Colonic mucosa (tissue), 4 donors: Measurements from ENCODE around the gene DOCK9. TPM values are rescaled to one million over a fixed set of nuclear protein-coding genes. Genes with fewer than 3 reads are reported as not detected.

Experiments used
- DNase-seq: peaks from one replicate; pipeline ENCODE4 v3.0.0-alpha.2; 2020
- H3K27ac ChIP-seq: fragments of 200-600 bp; one replicate; pipeline ENCODE4 v1.8.0; 2021
- H3K27me3 ChIP-seq: fragments of 200-600 bp; one replicate; pipeline ENCODE4 v1.8.0; 2021
- H3K36me3 ChIP-seq: fragments of 200-600 bp; one replicate; pipeline ENCODE4 v1.8.0; 2021
- H3K4me1 ChIP-seq: fragments of 200-600 bp; one replicate; pipeline ENCODE4 v1.8.0; 2021; ENCODE audit warnings: mild to moderate bottlenecking
- H3K4me3 ChIP-seq: fragments of 200-600 bp; one replicate; pipeline ENCODE4 v1.8.0; 2021
- H3K9ac ChIP-seq, 2 donors: one replicate each; pipeline ENCODE4 v1.7.0; 2013; ENCODE audit warnings: control low read depth in 2 of 2, low read depth in 2 of 2, low read length in 2 of 2
- H3K9me3 ChIP-seq: fragments of 200-600 bp; one replicate; pipeline ENCODE4 v1.8.0; 2021
- CTCF ChIP-seq: fragments of 200-600 bp; IDR thresholded peaks from one replicate; pipeline ENCODE4 v1.8.0; 2022; ENCODE audit warnings: antibody characterized with exemption, mild to moderate bottlenecking
- intact Hi-C: fragments of 100-400 bp; cut with DNase I; formaldehyde crosslinking; loops from one replicate; pipeline ENCODE4 v1.14.1; 2022
- total RNA-seq, 2 donors: library from RNA; stranded (reverse); fragmentation: NEBNext Ultra II Directional in 1 of 2; extraction: Animal tissue kit (Norgen Biotek cat#: 25700) in 1 of 2; gene quantifications; one replicate each; pipeline ENCODE4 v1.2.1, GENCODE V29; 2021
- donor health status: healthy.
- donor health status: DM: no; HTN: no; CAD: no.
- donor health status: DM: no; HTN: no; CAD: no.

DOCK9 gene
- total RNA-seq, 2 donors from 2014 or later: 42.3 to 52.4 TPM

GRCh38 chr13:98990701-98991100 lies 12.8 kb upstream of the DOCK9 start:
- DNase-seq: no peak
- Histone ChIP-seq H3K9me3 (no peaks in the 10 kb centered on the region), H3K27me3 (no peaks in the 10 kb centered on the region), H3K4me1 (peaks cover 5% of the 10 kb centered on the region), H3K9ac (no peak overlapping the region), H3K36me3 (no peaks in the 10 kb centered on the region), H3K4me3 (no peak overlapping the region), H3K27ac (no peak overlapping the region)
- no peak for TF ChIP-seq CTCF
- intact Hi-C loops: no loop called here

GRCh38 chr13:98989469-98990235 lies 11.8 kb upstream of the DOCK9 start:
- H3K36me3 ChIP-seq: no peaks in the 10 kb centered on the region
- H3K9me3 ChIP-seq: no peaks in the 10 kb centered on the region
- no peak overlapping the region for H3K27ac ChIP-seq
- no peak for DNase-seq
- no peak overlapping the region for H3K4me3 ChIP-seq
- H3K27me3 ChIP-seq: no peaks in the 10 kb centered on the region
- TF ChIP-seq CTCF: no peak
- H3K4me1 ChIP-seq: peaks cover 5% of the 10 kb centered on the region
- no peak overlapping the region for H3K9ac ChIP-seq
- intact Hi-C loops: no loop called here

GRCh38 chr13:98988780-98989179 lies 10.9 kb upstream of the DOCK9 start:
- no peaks in the 10 kb centered on the region for H3K27me3 ChIP-seq
- peaks cover under 1% of the 10 kb centered on the region for H3K4me1 ChIP-seq
- H3K36me3 ChIP-seq: no peaks in the 10 kb centered on the region
- TF ChIP-seq CTCF: no peak
- no peaks in the 10 kb centered on the region for H3K9me3 ChIP-seq
- H3K4me3 ChIP-seq: no peak overlapping the region
- no peak overlapping the region for H3K27ac ChIP-seq
- no peak for DNase-seq
- intact Hi-C loops: no loop called here
- H3K9ac ChIP-seq: no peak overlapping the region

GRCh38 chr13:98988277-98988676 lies 10.4 kb upstream of the DOCK9 start:
- Histone ChIP-seq H3K9me3 (no peaks in the 10 kb centered on the region), H3K4me3 (no peak overlapping the region), H3K27me3 (no peaks in the 10 kb centered on the region), H3K36me3 (no peaks in the 10 kb centered on the region), H3K4me1 (no peaks in the 10 kb centered on the region), H3K9ac (no peak overlapping the region), H3K27ac (no peak overlapping the region)
- intact Hi-C loops: no loop called here
- no peak for TF ChIP-seq CTCF
- no peak for DNase-seq

GRCh38 chr13:98987275-98987674 lies 9.4 kb upstream of the DOCK9 start:
- Histone ChIP-seq H3K4me1 (no peaks in the 10 kb centered on the region), H3K36me3 (no peaks in the 10 kb centered on the region), H3K27me3 (no peaks in the 10 kb centered on the region), H3K27ac (no peak overlapping the region), H3K4me3 (no peak overlapping the region), H3K9ac (no peak overlapping the region), H3K9me3 (no peaks in the 10 kb centered on the region)
- no peak for DNase-seq
- TF ChIP-seq CTCF: no peak
- intact Hi-C loops: no loop called here
